GM23338 (cell line): ENCODE measurements around the gene HIVEP1. TPM values are rescaled to one million over a fixed set of nuclear protein-coding genes. Genes with fewer than 3 reads are reported as not detected.

ENCODE experiments used
- ATAC-seq: fragments of 200-7000 bp; cut with Tn5 transposase; 3 replicates; pipeline ENCODE4 v1.9.1; 2020
- DNase-seq: peaks from one replicate; pipeline ENCODE4 v3.0.0-alpha.2; 2015; ENCODE audit warnings: low spot score
- H2AFZ ChIP-seq: fragments of 200-600 bp; sonication (generic); 2 replicates; pipeline ENCODE4 v1.8.0; 2016; ENCODE audit warnings: antibody characterized with exemption, mild to moderate bottlenecking, moderate library complexity
- H3F3A ChIP-seq: fragments of 200-600 bp; sonication (generic); replicated peaks from 2 replicates; pipeline ENCODE4 v1.8.0; 2017; ENCODE audit warnings: antibody characterized with exemption, mixed run types, low read depth
- H3K27ac ChIP-seq: fragments of 200-600 bp; sonication (generic); 2 replicates; pipeline ENCODE4 v1.6.1; 2016; ENCODE audit warnings: low read depth
- H3K27me3 ChIP-seq: fragments of 200-600 bp; sonication (generic); 2 replicates; pipeline ENCODE4 v1.8.0; 2016; ENCODE audit warnings: mild to moderate bottlenecking, mixed run types, moderate library complexity; ENCODE audit not compliant: insufficient read depth
- H3K36me3 ChIP-seq: fragments of 200-600 bp; sonication (generic); 2 replicates; pipeline ENCODE4 v1.8.0; 2016; ENCODE audit warnings: mild to moderate bottlenecking; ENCODE audit not compliant: insufficient read depth
- H3K4me1 ChIP-seq: fragments of 200-600 bp; sonication (generic); 2 replicates; pipeline ENCODE4 v1.8.0; 2016; ENCODE audit warnings: mild to moderate bottlenecking, moderate library complexity; ENCODE audit not compliant: insufficient read depth
- H3K4me2 ChIP-seq: fragments of 200-600 bp; sonication (generic); 2 replicates; pipeline ENCODE4 v1.7.1; 2017; ENCODE audit warnings: mixed run types
- H3K4me3 ChIP-seq: fragments of 200-600 bp; sonication (generic); 2 replicates; pipeline ENCODE4 v1.6.1; 2016; ENCODE audit warnings: mixed run types
- H3K79me2 ChIP-seq: fragments of 200-600 bp; sonication (generic); replicated peaks from 2 replicates; pipeline ENCODE4 v1.8.0; 2017; ENCODE audit warnings: mild to moderate bottlenecking; ENCODE audit not compliant: insufficient read depth
- H3K9me2 ChIP-seq: fragments of 200-600 bp; sonication (generic); 2 replicates; pipeline ENCODE4 v1.8.0; 2017; ENCODE audit not compliant: insufficient read depth
- H4K20me1 ChIP-seq: fragments of 200-600 bp; sonication (generic); replicated peaks from 2 replicates; pipeline ENCODE4 v1.8.0; 2017; ENCODE audit warnings: mild to moderate bottlenecking; ENCODE audit not compliant: insufficient read depth
- H3K27ac Mint-ChIP-seq: 2 replicates; pipeline ENCODE4 v1.8.0; 2020; ENCODE audit warnings: inconsistent platforms, mild to moderate bottlenecking, moderate library complexity, mixed read lengths
- H3K27me3 Mint-ChIP-seq: 3 replicates; pipeline ENCODE4 v1.8.0; 2022; ENCODE audit warnings: low read depth, mild to moderate bottlenecking, moderate library complexity, mixed read lengths, inconsistent platforms; ENCODE audit not compliant: insufficient read depth, poor library complexity
- H3K36me3 Mint-ChIP-seq: 3 replicates; pipeline ENCODE4 v1.8.0; 2021; ENCODE audit warnings: low read depth, mild to moderate bottlenecking, inconsistent platforms, moderate library complexity, mixed read lengths
- H3K4me1 Mint-ChIP-seq: 3 replicates; pipeline ENCODE4 v1.8.0; 2020; ENCODE audit warnings: mild to moderate bottlenecking, inconsistent platforms, mixed read lengths
- H3K4me3 Mint-ChIP-seq: 3 replicates; pipeline ENCODE4 v1.8.0; 2021; ENCODE audit warnings: moderate library complexity, mild to moderate bottlenecking, inconsistent platforms, mixed read lengths
- H3K9me3 Mint-ChIP-seq: 3 replicates; pipeline ENCODE4 v1.8.0; 2020; ENCODE audit warnings: moderate library complexity, mild to moderate bottlenecking, inconsistent platforms, mixed read lengths
- CREB1 ChIP-seq: fragments of 250-450 bp; sonication (Bioruptor Pico); IDR thresholded peaks from 2 replicates; pipeline ENCODE4 v1.5.0; 2020; ENCODE audit warnings: low read depth, mild to moderate bottlenecking, moderate library complexity
- JUNB ChIP-seq: IDR thresholded peaks from one replicate; pipeline ENCODE4 v1.6.1; 2016; ENCODE audit warnings: antibody characterized with exemption; ENCODE audit not compliant: unreplicated experiment
- POLR2AphosphoS5 ChIP-seq: IDR thresholded peaks from 2 replicates; pipeline ENCODE4 v1.6.1; 2016; ENCODE audit warnings: antibody characterized with exemption, low read depth
- STAT1 ChIP-seq: IDR thresholded peaks from one replicate; pipeline ENCODE4 v1.6.1; 2016; ENCODE audit warnings: antibody characterized with exemption; ENCODE audit not compliant: unreplicated experiment
- ZNF114 ChIP-seq: fragments of 250-450 bp; sonication (Bioruptor Pico); IDR thresholded peaks from 2 replicates; pipeline ENCODE4 v1.5.0; 2020; ENCODE audit warnings: mild to moderate bottlenecking, moderate library complexity
- ZNF331 ChIP-seq: fragments of 250-450 bp; sonication (Bioruptor Pico); IDR thresholded peaks from 2 replicates; pipeline ENCODE4 v1.5.0; 2020; ENCODE audit warnings: low read depth, mild to moderate bottlenecking, moderate library complexity
- polyA plus RNA-seq: library from polyadenylated mRNA; unstranded; fragments of >200 nt; fragmentation: Nextera tagmentation; extraction: Ambion mirVana; gene quantifications from 2 replicates; pipeline ENCODE4 v1.2.1, GENCODE V29; 2016
- total RNA-seq: library from RNA; depleted of rRNA; stranded (reverse); fragments of >200 nt; shearing (Covaris generic); gene quantifications from 2 replicates; pipeline ENCODE4 v1.2.3, GENCODE V29; 2014
- TF ChIP-seq, protein P1 (sequence below): IDR thresholded peaks from 2 replicates; pipeline ENCODE4 v1.6.1; 2016; ENCODE audit warnings: antibody characterized with exemption

The HIVEP1 gene
- total and polyA plus RNA-seq, 2 experiments from 2014 or later = 10.1 to 21.7 TPM

DNA sequence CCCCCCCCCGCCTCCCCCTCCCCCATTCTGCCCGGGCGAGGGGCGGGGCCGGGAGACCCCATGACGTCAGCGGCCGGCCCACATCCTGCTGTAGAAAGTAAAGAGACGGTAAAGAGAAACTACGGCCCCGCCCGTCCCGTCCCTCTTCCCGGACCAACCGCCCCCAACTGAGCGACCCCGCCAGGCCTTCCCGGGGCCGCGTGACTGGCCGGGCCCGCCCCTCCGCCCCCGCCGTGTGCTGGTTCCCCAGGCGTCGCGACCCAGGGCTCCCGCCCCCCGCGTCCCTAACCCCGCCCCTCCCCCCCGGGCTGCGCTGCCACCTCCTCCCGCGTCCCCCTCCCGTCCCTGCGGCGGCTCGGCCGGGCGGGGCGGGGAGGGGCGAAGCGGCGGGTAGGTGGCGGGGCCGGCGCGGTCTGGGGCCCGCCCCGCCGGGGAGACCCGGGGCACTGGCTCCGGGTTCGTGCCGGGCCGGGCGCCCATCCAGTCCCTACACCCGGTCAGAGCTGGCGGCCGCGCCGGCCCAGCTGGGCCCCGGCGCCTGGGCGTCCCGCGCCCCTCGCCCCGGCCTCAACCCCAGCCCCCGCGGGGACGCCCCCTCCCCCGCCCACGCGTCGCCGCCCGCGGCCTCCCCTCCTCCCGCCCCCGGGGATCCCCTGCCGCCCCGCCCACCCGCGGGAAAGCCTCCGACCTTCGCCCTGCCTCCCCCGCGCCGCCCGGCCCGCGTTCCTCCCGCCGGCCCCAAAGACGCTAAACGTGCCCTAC, 655 bp upstream of the HIVEP1 start:
- peaks cover 28% of the 10 kb centered on the region for H3K36me3 Mint-ChIP-seq
- H3K4me3 ChIP-seq = peak overlapping the region; percentile 33; the same call in 1 of the 2 replicates
- peaks cover 29% of the 10 kb centered on the region for H3K4me1 Mint-ChIP-seq
- no peaks in the 10 kb centered on the region for H4K20me1 ChIP-seq
- H2AFZ ChIP-seq = no peak overlapping the region
- peaks cover 3% of the 10 kb centered on the region; the same call in 1 of the 2 replicates for H3K36me3 ChIP-seq
- peak overlapping the region; percentile 89 for H3K4me3 Mint-ChIP-seq
- H3K27ac ChIP-seq = no peak overlapping the region
- DNase-seq (peak; percentile 96), ATAC-seq (peak; percentile 60)
- H3K27me3 ChIP-seq = peaks cover 15% of the 10 kb centered on the region
- peaks cover 37% of the 10 kb centered on the region for H3K79me2 ChIP-seq
- TF ChIP-seq CREB1 (CRISPR knock-in tag) (peak; percentile 81), ZNF114 (CRISPR knock-in tag) (no peak), POLR2AphosphoS5 (peak; percentile 31)
- H3K4me2 ChIP-seq = no peak overlapping the region
- peaks cover 10% of the 10 kb centered on the region; the same call in 1 of the 3 replicates for H3K9me3 Mint-ChIP-seq
- peaks cover 9% of the 10 kb centered on the region for H3K27me3 Mint-ChIP-seq
- peak overlapping the region; percentile 97; the same call in 1 of the 2 replicates for H3K27ac Mint-ChIP-seq
- H3F3A ChIP-seq = peaks cover 15% of the 10 kb centered on the region; the same call in 1 of the 2 replicates
- peaks cover 28% of the 10 kb centered on the region for H3K4me1 ChIP-seq
- H3K9me2 ChIP-seq = no peaks in the 10 kb centered on the region

DNA sequence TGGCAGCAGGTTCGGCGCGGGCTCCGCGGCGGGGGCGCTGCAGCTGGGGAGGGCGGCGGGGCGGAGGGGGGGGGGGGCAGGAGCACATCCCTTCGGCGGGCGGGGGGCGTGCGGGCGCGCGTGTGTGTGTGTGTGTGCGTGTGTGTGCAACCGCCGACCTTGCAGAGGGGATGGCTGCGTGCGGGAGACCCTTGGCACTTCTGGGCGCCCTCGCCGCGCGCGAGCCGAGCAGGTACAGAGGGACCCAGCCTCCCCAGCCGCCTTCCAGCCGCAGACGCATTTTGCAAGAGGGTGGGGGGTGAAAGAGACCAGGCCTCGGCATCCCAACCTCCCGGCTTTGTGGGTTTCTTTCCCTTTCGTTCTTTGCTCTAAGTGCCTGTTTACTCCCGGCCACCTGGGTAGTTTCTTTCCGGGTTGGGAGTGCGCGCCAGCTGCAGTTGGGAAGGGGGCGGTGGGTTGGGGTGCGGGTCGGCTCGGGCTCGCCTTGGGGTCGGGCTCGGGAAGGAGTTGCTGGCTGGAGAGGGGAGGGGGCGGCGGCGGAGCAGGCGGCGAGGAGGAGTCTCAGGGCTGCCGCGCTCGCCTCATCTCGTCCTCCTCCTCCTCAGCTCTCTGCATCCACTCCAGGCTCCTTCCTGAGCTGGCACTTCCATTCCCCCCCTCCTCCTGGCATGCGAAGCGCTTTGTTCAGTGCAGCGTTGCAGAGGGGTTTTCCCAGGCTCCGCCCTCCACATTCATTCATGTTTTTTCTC, 620 bp downstream of the HIVEP1 start:
- peaks cover 15% of the 10 kb centered on the region; the same call in 2 of the 3 replicates for H3K9me3 Mint-ChIP-seq
- Histone ChIP-seq H3K79me2 (peaks cover 49% of the 10 kb centered on the region), H3K36me3 (peaks cover 8% of the 10 kb centered on the region), H3K27ac (peak overlapping the region; percentile 88), H4K20me1 (no peaks in the 10 kb centered on the region), H3K4me2 (peak overlapping the region; percentile 81), H3K4me1 (peaks cover 24% of the 10 kb centered on the region), H3F3A (peaks cover 15% of the 10 kb centered on the region; the same call in 1 of the 2 replicates), H2AFZ (peak overlapping the region; percentile 44; the same call in 1 of the 2 replicates), H3K9me2 (no peaks in the 10 kb centered on the region), H3K27me3 (peaks cover 13% of the 10 kb centered on the region), H3K4me3 (peak overlapping the region; percentile 63)
- peak overlapping the region; percentile 91 for H3K4me3 Mint-ChIP-seq
- ATAC-seq (peak; percentile 64), DNase-seq (peak; percentile 91)
- TF ChIP-seq ZNF331 (CRISPR knock-in tag) = no peak
- TF ChIP-seq CREB1 (CRISPR knock-in tag) = peak; percentile 46; the same call in 1 of the 2 replicates
- peak; percentile 42; the same call in 1 of the 2 replicates for TF ChIP-seq POLR2AphosphoS5
- peaks cover 6% of the 10 kb centered on the region for H3K27me3 Mint-ChIP-seq
- peaks cover 25% of the 10 kb centered on the region for H3K4me1 Mint-ChIP-seq
- H3K36me3 Mint-ChIP-seq = peaks cover 41% of the 10 kb centered on the region
- H3K27ac Mint-ChIP-seq = peak overlapping the region; percentile 94

DNA sequence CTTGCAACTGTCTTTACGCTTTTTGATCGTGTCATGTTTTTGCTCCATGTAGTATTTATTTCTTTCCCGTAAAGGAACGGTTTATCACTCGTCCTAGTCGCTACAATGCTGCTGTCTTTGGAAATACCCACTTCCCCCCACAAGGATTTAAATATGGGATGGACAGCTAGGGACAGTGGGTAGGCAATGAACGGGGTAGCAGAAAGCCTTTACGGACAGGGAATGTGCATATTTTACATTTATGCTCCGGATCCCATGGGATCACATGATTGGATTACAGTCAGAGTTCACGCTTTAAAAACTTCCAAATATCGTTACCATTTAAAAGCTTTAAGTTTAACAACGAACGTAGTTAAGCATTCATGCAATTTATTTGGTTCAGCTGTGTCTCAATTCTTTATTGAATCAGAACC, 1.2 kb downstream of the HIVEP1 start:
- no peak for ATAC-seq
- peak overlapping the region; percentile 88 for H3K27ac ChIP-seq
- H3K4me2 ChIP-seq = peak overlapping the region; percentile 81
- no peaks in the 10 kb centered on the region for H3K9me2 ChIP-seq
- H3K4me1 ChIP-seq = peaks cover 19% of the 10 kb centered on the region
- peaks cover 8% of the 10 kb centered on the region for H3K27me3 ChIP-seq
- peaks cover 15% of the 10 kb centered on the region; the same call in 2 of the 3 replicates for H3K9me3 Mint-ChIP-seq
- no peaks in the 10 kb centered on the region for H4K20me1 ChIP-seq
- H3K27me3 Mint-ChIP-seq = peaks cover 6% of the 10 kb centered on the region
- DNase-seq = no peak
- peaks cover 44% of the 10 kb centered on the region for H3K36me3 Mint-ChIP-seq
- H3K4me3 ChIP-seq = peak overlapping the region; percentile 63
- peaks cover 13% of the 10 kb centered on the region; the same call in 1 of the 2 replicates for H3F3A ChIP-seq
- H3K79me2 ChIP-seq = peaks cover 49% of the 10 kb centered on the region
- peaks cover 8% of the 10 kb centered on the region for H3K36me3 ChIP-seq
- H3K27ac Mint-ChIP-seq = peak overlapping the region; percentile 94
- H2AFZ ChIP-seq = peak overlapping the region; percentile 12; the same call in 1 of the 2 replicates
- peaks cover 20% of the 10 kb centered on the region for H3K4me1 Mint-ChIP-seq
- peak overlapping the region; percentile 91 for H3K4me3 Mint-ChIP-seq
- no peak for TF ChIP-seq JUNB
- no peak for TF ChIP-seq STAT1
- TF ChIP-seq, protein P1, sequence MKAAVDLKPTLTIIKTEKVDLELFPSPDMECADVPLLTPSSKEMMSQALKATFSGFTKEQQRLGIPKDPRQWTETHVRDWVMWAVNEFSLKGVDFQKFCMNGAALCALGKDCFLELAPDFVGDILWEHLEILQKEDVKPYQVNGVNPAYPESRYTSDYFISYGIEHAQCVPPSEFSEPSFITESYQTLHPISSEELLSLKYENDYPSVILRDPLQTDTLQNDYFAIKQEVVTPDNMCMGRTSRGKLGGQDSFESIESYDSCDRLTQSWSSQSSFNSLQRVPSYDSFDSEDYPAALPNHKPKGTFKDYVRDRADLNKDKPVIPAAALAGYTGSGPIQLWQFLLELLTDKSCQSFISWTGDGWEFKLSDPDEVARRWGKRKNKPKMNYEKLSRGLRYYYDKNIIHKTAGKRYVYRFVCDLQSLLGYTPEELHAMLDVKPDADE = no peak
- TF ChIP-seq ZNF331 (CRISPR knock-in tag) = no peak
- TF ChIP-seq POLR2AphosphoS5 = no peak
